B cell (primary cell): ENCODE data around the gene PUM2.

Experiments used
- CTCF ChIP-seq: fragments of 200-600 bp; IDR thresholded peaks from one replicate; pipeline ENCODE4 v1.8.0; 2022; ENCODE audit warnings: antibody characterized with exemption, mild to moderate bottlenecking
- EZH2 ChIP-seq: IDR thresholded peaks from 2 replicates; pipeline ENCODE4 v1.6.1; 2012; ENCODE audit warnings: borderline replicate concordance, low read depth, mild to moderate bottlenecking, moderate library complexity, low read length; ENCODE audit not compliant: insufficient read depth, poor library complexity, severe bottlenecking

DNA sequence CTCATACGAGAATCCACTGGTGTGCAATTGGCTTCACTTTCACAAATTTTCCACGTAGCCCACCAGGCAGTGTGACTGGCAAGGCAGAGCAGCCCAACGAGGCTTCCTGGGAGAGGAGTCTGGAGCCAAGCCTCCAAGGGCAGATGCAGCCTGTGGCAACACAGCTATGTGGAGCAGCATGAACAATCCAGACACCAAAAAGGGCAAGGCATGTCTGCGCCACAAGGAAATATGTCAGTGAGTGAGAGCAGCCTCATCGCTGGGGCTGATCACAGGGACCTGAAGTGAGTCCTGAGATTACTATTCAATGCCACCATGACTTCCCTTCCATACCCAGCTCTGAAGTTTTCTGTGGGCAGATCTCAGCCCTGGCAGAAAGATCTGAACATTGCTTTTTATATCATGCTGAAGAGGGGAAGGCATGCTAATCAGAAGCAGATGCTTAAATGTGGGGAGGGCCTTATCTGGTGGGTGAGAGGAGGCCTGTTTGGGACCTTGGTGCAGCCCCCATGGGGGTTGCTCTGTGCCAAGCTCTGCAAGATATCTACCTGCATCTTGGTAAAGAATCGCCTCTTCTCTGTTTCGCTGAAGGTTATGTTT is 40.0 kb upstream of the PUM2 start:
- TF ChIP-seq CTCF (no peak), EZH2 (no peak)
